ENCODE data around the gene SDSL. TPM values are rescaled to one million over a fixed set of nuclear protein-coding genes. Genes with fewer than 3 reads are reported as not detected.

SDSL gene
- total RNA-seq, 2 donors from 2014 or later, result 6.2 to 8.5 TPM

- H3K27ac ChIP-seq, result no peak overlapping the region
- no peaks in the 10 kb centered on the region for H3K4me1 ChIP-seq (replicated peaks)
- no peak for TF ChIP-seq CTCF (IDR thresholded peaks at IDR 0.05)
- no peak for TF ChIP-seq POLR2AphosphoS5 (IDR thresholded peaks at IDR 0.05)
- TF ChIP-seq POLR2A (IDR thresholded peaks at IDR 0.05), result no peak
- 8% methylated on average over 3 of the region's 3 CpGs for WGBS
- no peak overlapping the region for H3K4me3 ChIP-seq
- H3K9me3 ChIP-seq, result no peaks in the 10 kb centered on the region
- H3K27me3 ChIP-seq (replicated peaks; ENCODE audit: insufficient read depth), result peaks cover 66% of the 10 kb centered on the region
- H3K36me3 ChIP-seq, result no peaks in the 10 kb centered on the region
- no peak for DNase-seq (ENCODE audit: low spot score)
- intact Hi-C loops (cut with DNase I), result no loop called here
Observed at GRCh38 chr12:113477842-113478215, 55.6 kb downstream of the SDSL start.

- 3% methylated on average over 37 of the region's 41 CpGs for WGBS
- Histone ChIP-seq H3K27me3 (replicated peaks; ENCODE audit: insufficient read depth) (peaks cover 64% of the 10 kb centered on the region), H3K4me1 (replicated peaks) (no peaks in the 10 kb centered on the region), H3K36me3 (no peaks in the 10 kb centered on the region), H3K27ac (no peak overlapping the region), H3K4me3 (no peak overlapping the region), H3K9me3 (no peaks in the 10 kb centered on the region)
- intact Hi-C loops (cut with DNase I), result no loop called here
- no peak for DNase-seq (ENCODE audit: low spot score)
- no peak for TF ChIP-seq POLR2A (IDR thresholded peaks at IDR 0.05)
- no peak for TF ChIP-seq CTCF (IDR thresholded peaks at IDR 0.05)
- TF ChIP-seq POLR2AphosphoS5 (IDR thresholded peaks at IDR 0.05), result no peak
Observed at GRCh38 chr12:113478351-113479011, 56.3 kb downstream of the SDSL start.

- TF ChIP-seq POLR2A (IDR thresholded peaks at IDR 0.05) (no peak), CTCF (IDR thresholded peaks at IDR 0.05) (no peak), POLR2AphosphoS5 (IDR thresholded peaks at IDR 0.05) (no peak)
- peaks cover 57% of the 10 kb centered on the region for H3K27me3 ChIP-seq (replicated peaks; ENCODE audit: insufficient read depth)
- 2% methylated on average over 11 of the region's 11 CpGs for WGBS
Observed at GRCh38 chr12:113479216-113479589, 57.0 kb downstream of the SDSL start.

GRCh38 chr12:113479590-113480335 lies 57.6 kb downstream of the SDSL start:
- Histone ChIP-seq H3K4me3 (no peak overlapping the region), H3K36me3 (no peaks in the 10 kb centered on the region), H3K9me3 (no peaks in the 10 kb centered on the region), H3K27me3 (replicated peaks; ENCODE audit: insufficient read depth) (peaks cover 52% of the 10 kb centered on the region), H3K27ac (no peak overlapping the region), H3K4me1 (replicated peaks) (no peaks in the 10 kb centered on the region)
- WGBS, result 3% methylated on average over 61 of the region's 61 CpGs
- DNase-seq (ENCODE audit: low spot score), result no peak
- intact Hi-C loops (cut with DNase I), result no loop called here
- TF ChIP-seq POLR2AphosphoS5 (IDR thresholded peaks at IDR 0.05), result no peak
- no peak for TF ChIP-seq POLR2A (IDR thresholded peaks at IDR 0.05)
- TF ChIP-seq CTCF (IDR thresholded peaks at IDR 0.05), result no peak

More at GRCh38 chr12:113479216-113479589, 57.0 kb downstream of the SDSL start:
- Histone ChIP-seq H3K9me3 (no peaks in the 10 kb centered on the region), H3K4me1 (replicated peaks) (no peaks in the 10 kb centered on the region), H3K27ac (no peak overlapping the region), H3K4me3 (no peak overlapping the region), H3K36me3 (no peaks in the 10 kb centered on the region)
- no peak for DNase-seq (ENCODE audit: low spot score)
- intact Hi-C loops (cut with DNase I), result no loop called here
